A673 (cell line): Measurements from ENCODE around the gene UBAP2L. TPM values are rescaled to one million over a fixed set of nuclear protein-coding genes. Genes with fewer than 3 reads are reported as not detected.

ENCODE experiments used
- BruUV-seq: library from RNA; stranded (reverse); fragments of 400-500 nt; replicated peaks from 2 replicates; lab custom pipeline; 2021; lab: Mats Ljungman, UMichigan
- CTCF ChIA-PET: fragments of 300-600 bp; sonication (Branson Sonifier 250); formaldehyde crosslinking; loops from one replicate; lab custom pipeline; 2022; ENCODE audit warnings: antibody characterized with exemption; lab: Charles Lee
- POLR2A ChIA-PET: fragments of 300-600 bp; sonication (Branson Sonifier 250); formaldehyde crosslinking; loops from one replicate; lab custom pipeline; 2022; ENCODE audit warnings: antibody characterized with exemption; ENCODE audit not compliant: low non-redundant PET; lab: Charles Lee
- DNase-seq: peaks from one replicate; pipeline ENCODE4 v3.0.0-alpha.2; 2015; ENCODE audit warnings: low spot score
- H3K27ac ChIP-seq: fragments of 200-600 bp; sonication (generic); 2 replicates; pipeline ENCODE4 v1.5.1; 2016; ENCODE audit warnings: mixed run types, low read depth, mild to moderate bottlenecking, mixed read lengths, antibody characterized with exemption, low read length; ENCODE audit not compliant: poor library complexity, severe bottlenecking
- H3K27me3 ChIP-seq: fragments of 200-600 bp; sonication (generic); replicated peaks from 2 replicates; pipeline ENCODE4 v1.6.1; 2017; ENCODE audit warnings: mixed run types, low read depth, mild to moderate bottlenecking, mixed read lengths, antibody characterized with exemption, low read length; ENCODE audit not compliant: insufficient read depth, poor library complexity
- H3K36me3 ChIP-seq: fragments of 200-600 bp; sonication (generic); 2 replicates; pipeline ENCODE4 v1.6.1; 2016; ENCODE audit warnings: mixed run types, mild to moderate bottlenecking, mixed read lengths, antibody characterized with exemption, low read length; ENCODE audit not compliant: insufficient read depth, poor library complexity, severe bottlenecking
- H3K4me1 ChIP-seq: fragments of 200-600 bp; sonication (generic); 2 replicates; pipeline ENCODE4 v1.6.1; 2017; ENCODE audit warnings: mixed run types, mild to moderate bottlenecking, mixed read lengths, antibody characterized with exemption, low read length; ENCODE audit not compliant: insufficient read depth, poor library complexity, severe bottlenecking
- H3K4me3 ChIP-seq: fragments of 200-600 bp; sonication (generic); 2 replicates; pipeline ENCODE4 v1.5.1; 2016; ENCODE audit warnings: low read depth, mixed run types, mild to moderate bottlenecking, mixed read lengths, low read length; ENCODE audit not compliant: poor library complexity, severe bottlenecking
- H3K9me3 ChIP-seq: fragments of 200-600 bp; sonication (generic); 2 replicates; pipeline ENCODE4 v1.6.1; 2016; ENCODE audit warnings: mixed run types, low read depth, mild to moderate bottlenecking, mixed read lengths, antibody characterized with exemption, low read length; ENCODE audit not compliant: poor library complexity, severe bottlenecking
- EZH2 ChIP-seq: fragments of 200-600 bp; sonication (generic); IDR thresholded peaks from 2 replicates; pipeline ENCODE4 v1.6.1; 2017; ENCODE audit warnings: borderline replicate concordance, low read depth, mild to moderate bottlenecking, mixed read lengths, antibody characterized with exemption, low read length; ENCODE audit not compliant: poor library complexity, severe bottlenecking
- intact Hi-C: fragments of 100-400 bp; cut with micrococcal nuclease; formaldehyde crosslinking; loops from one replicate; pipeline ENCODE4 v1.10.0; 2022; ENCODE audit not compliant: unreplicated experiment
- total RNA-seq: library from RNA; stranded (reverse); gene quantifications from 2 replicates; pipeline ENCODE4 v1.2.3, GENCODE V29; 2021
- TF ChIP-seq, protein P1 (sequence below): fragments of 300-800, 200-600 bp; sonication (generic); conservative IDR thresholded peaks from 2 replicates; pipeline ENCODE4 v1.5.1; 2017; ENCODE audit warnings: low read depth, mild to moderate bottlenecking, antibody characterized with exemption, low read length, moderate library complexity, mixed read lengths

Gene UBAP2L
- total RNA-seq, 1 experiment from 2014 or later: 269 TPM

DNA sequence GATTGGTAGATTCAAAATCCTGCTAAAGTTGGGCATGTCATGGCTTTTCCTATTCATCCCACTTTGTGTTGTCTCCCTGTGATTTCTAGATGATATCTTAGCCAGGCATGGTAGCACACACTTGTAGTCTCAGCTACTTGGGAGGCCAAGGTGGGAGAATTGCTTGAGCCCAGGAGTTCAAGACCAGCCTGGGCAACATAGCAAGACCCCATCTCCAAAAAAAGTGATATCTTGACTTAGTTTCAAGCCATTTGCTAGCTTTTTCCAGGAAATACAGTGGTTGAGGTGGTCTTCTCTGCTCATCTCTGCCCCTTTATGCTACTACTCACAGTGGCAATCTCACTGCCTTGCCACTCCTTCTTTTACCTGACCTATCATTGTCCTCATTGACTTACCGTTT, 39.4 kb downstream of the UBAP2L start:
- H3K27ac ChIP-seq: no peak overlapping the region
- H3K4me3 ChIP-seq: no peak overlapping the region
- H3K4me1 ChIP-seq: no peaks in the 10 kb centered on the region
- ChIA-PET POLR2A (no interaction called here), CTCF (no interaction called here)
- DNase-seq: no peak
- TF ChIP-seq, protein P1, sequence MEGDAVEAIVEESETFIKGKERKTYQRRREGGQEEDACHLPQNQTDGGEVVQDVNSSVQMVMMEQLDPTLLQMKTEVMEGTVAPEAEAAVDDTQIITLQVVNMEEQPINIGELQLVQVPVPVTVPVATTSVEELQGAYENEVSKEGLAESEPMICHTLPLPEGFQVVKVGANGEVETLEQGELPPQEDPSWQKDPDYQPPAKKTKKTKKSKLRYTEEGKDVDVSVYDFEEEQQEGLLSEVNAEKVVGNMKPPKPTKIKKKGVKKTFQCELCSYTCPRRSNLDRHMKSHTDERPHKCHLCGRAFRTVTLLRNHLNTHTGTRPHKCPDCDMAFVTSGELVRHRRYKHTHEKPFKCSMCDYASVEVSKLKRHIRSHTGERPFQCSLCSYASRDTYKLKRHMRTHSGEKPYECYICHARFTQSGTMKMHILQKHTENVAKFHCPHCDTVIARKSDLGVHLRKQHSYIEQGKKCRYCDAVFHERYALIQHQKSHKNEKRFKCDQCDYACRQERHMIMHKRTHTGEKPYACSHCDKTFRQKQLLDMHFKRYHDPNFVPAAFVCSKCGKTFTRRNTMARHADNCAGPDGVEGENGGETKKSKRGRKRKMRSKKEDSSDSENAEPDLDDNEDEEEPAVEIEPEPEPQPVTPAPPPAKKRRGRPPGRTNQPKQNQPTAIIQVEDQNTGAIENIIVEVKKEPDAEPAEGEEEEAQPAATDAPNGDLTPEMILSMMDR: no peak
- no peak for TF ChIP-seq EZH2
- BruUV-seq: no TSS peak
- H3K36me3 ChIP-seq: peaks cover 95% of the 10 kb centered on the region
- no peaks in the 10 kb centered on the region for H3K9me3 ChIP-seq
- H3K27me3 ChIP-seq: no peaks in the 10 kb centered on the region
- intact Hi-C loops: no loop called here

DNA sequence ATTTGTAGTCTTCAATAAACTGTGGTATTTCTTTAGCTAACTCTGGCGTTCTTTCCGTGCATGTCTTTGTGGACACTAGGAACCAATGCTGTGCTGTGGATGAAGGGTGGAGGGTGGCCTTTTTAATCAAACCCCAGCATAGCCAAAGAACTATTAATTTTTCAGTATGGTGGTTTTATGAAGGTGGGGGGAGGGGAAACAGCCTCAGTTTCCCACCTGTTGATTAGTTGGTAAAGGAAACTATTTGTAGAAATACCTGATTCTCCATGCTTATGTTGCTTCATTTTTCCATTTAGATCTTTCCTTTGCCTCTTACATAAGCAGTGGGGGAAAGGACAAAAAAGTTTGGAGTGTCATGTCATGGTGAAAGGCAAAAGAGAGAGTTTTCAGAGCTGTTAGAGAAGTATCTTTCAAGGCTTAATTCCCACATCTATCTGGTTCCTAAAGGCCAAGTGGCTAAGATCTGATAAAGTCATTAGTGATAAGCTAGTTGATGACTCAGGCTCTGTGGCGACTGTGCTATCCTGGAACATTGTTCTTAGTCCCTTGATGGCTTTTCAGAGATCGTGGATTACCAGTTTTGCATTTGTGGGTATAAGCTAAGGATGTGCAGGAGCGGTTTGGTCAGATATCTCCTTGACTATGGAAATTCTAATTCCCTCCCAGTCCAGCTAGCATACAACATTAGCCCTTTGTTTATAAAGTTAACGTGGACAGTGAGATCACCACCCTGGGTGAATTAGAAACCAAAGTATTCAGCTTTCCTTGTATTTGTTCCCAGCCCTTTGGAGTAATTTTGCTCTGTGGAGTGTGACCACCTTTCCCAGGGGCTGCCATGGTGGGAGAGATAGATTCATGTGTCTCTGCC, 42.9 kb downstream of the UBAP2L start:
- ChIA-PET POLR2A (no interaction called here), CTCF (no interaction called here)
- no peak overlapping the region for H3K4me3 ChIP-seq
- intact Hi-C loops: no loop called here
- TF ChIP-seq, protein P1: no peak
- TF ChIP-seq EZH2: no peak
- no peaks in the 10 kb centered on the region for H3K27me3 ChIP-seq
- BruUV-seq: no TSS peak
- H3K9me3 ChIP-seq: no peaks in the 10 kb centered on the region
- no peak for DNase-seq
- H3K27ac ChIP-seq: no peak overlapping the region
- peaks cover 83% of the 10 kb centered on the region for H3K36me3 ChIP-seq
- H3K4me1 ChIP-seq: no peaks in the 10 kb centered on the region

DNA sequence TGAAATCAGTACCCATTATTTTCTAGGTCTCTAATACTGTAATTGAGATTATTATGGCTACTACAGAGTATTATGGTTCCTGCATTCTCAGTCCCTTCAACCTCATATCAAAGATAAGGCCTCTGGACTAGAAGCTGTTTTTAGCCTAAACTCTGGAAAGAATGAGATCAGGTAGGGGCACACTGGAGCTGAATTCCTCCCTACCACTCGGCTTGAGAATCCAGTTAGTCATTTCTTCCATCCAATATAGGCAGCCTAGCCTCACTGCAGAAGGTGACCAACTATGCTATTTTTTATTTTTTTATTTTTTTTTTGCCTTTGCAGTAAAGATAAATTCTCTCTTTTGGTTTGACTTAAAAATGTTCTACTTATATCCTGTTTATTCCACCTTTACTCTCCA, 43.7 kb downstream of the UBAP2L start:
- intact Hi-C loops: no loop called here
- TF ChIP-seq EZH2: no peak
- TF ChIP-seq, protein P1: no peak
- Histone ChIP-seq H3K27ac (no peak overlapping the region), H3K4me1 (no peaks in the 10 kb centered on the region), H3K4me3 (no peak overlapping the region), H3K9me3 (no peaks in the 10 kb centered on the region), H3K27me3 (no peaks in the 10 kb centered on the region), H3K36me3 (peaks cover 83% of the 10 kb centered on the region)
- ChIA-PET CTCF (no interaction called here), POLR2A (no interaction called here)
- DNase-seq: no peak
- no TSS peak for BruUV-seq
